GM10266 (cell line): ENCODE results near the gene HOMER3.

Experiments
- DNase-seq: peaks from one replicate; pipeline ENCODE4 v3.0.0; 2012; ENCODE audit errors: extremely low spot score
- CTCF ChIP-seq: IDR thresholded peaks from 2 replicates; pipeline ENCODE4 v1.5.1; 2012; ENCODE audit warnings: mild to moderate bottlenecking, low read depth; ENCODE audit not compliant: control insufficient read depth, insufficient read depth; ENCODE audit errors: missing control alignments

HOMER3 gene

GRCh38 chr19:18894254-18895037 is 46.6 kb downstream of the HOMER3 start:
- DNase-seq, result peak; percentile 53

GRCh38 chr19:18893587-18894253 is 47.3 kb downstream of the HOMER3 start:
- TF ChIP-seq CTCF, result no peak
- no peak for DNase-seq

More at GRCh38 chr19:18894254-18895037, 46.6 kb downstream of the HOMER3 start:
- no peak for TF ChIP-seq CTCF

- no peak for DNase-seq
- no peak for TF ChIP-seq CTCF
Measured at GRCh38 chr19:18889949-18890745, 50.9 kb downstream of the HOMER3 start.

- TF ChIP-seq CTCF, result no peak
- no peak for DNase-seq
Measured at GRCh38 chr19:18886972-18887371, 54.0 kb downstream of the HOMER3 start.

- TF ChIP-seq CTCF, result no peak
- no peak for DNase-seq
Measured at GRCh38 chr19:18883526-18884304, 57.3 kb downstream of the HOMER3 start.

GRCh38 chr19:18881491-18881890 is 59.5 kb downstream of the HOMER3 start:
- no peak for TF ChIP-seq CTCF
- DNase-seq, result no peak
